ENCODE measurements around the gene PAH.
A peak's percentile ranks its signal among the peaks of the same experiment; 100 is the strongest.

Gene PAH

GRCh38 chr12:102816816-102817434 lies 100.1 kb downstream of the PAH start:
- DNase-seq = peak; percentile 23

GRCh38 chr12:102814691-102815367 lies 102.2 kb downstream of the PAH start:
- DNase-seq = no peak

GRCh38 chr12:102812344-102812743 lies 104.7 kb downstream of the PAH start:
- no peak for DNase-seq

- DNase-seq = peak; percentile 9
These were observed 105.8 kb downstream of the PAH start for GRCh38 chr12:102811110-102811737.

- no peak for DNase-seq
These were observed 108.6 kb downstream of the PAH start for GRCh38 chr12:102808412-102808811.

GRCh38 chr12:102806592-102806991 lies 110.5 kb downstream of the PAH start:
- no peak for DNase-seq

- no peak for DNase-seq
These were observed 110.9 kb downstream of the PAH start for GRCh38 chr12:102806110-102806509.

GRCh38 chr12:102800565-102800964 lies 116.5 kb downstream of the PAH start:
- DNase-seq = no peak

GRCh38 chr12:102799229-102799628 lies 117.8 kb downstream of the PAH start:
- no peak for DNase-seq

- DNase-seq = no peak
These were observed 119.5 kb downstream of the PAH start for GRCh38 chr12:102797528-102797927.

- no peak for DNase-seq
These were observed 123.1 kb downstream of the PAH start for GRCh38 chr12:102793921-102794320.
